Loucy (cell line): Measurements from ENCODE around the gene MARS1.

ENCODE experiments used
- H2AFZ ChIP-seq: fragments of 200-600 bp; sonication (generic); 2 replicates; pipeline ENCODE4 v1.6.0; 2016; ENCODE audit warnings: antibody characterized with exemption, mild to moderate bottlenecking, low read length, moderate library complexity
- H3F3A ChIP-seq: fragments of 200-600 bp; 2 replicates; pipeline ENCODE4 v1.6.0; 2016; ENCODE audit warnings: antibody characterized with exemption, low read depth, mild to moderate bottlenecking
- H3K27me3 ChIP-seq: fragments of 200-600 bp; sonication (generic); 2 replicates; pipeline ENCODE4 v1.6.1; 2014; ENCODE audit warnings: low read length, mild to moderate bottlenecking; ENCODE audit not compliant: insufficient read depth, poor library complexity, severe bottlenecking
- H3K36me3 ChIP-seq: fragments of 200-600 bp; sonication (generic); 2 replicates; pipeline ENCODE4 v1.6.1; 2016; ENCODE audit warnings: low read length; ENCODE audit not compliant: insufficient read depth
- H3K4me1 ChIP-seq: fragments of 200-600 bp; sonication (generic); 2 replicates; pipeline ENCODE4 v1.5.1; 2014; ENCODE audit warnings: low read length, mild to moderate bottlenecking; ENCODE audit not compliant: insufficient read depth, poor library complexity, severe bottlenecking
- H3K4me2 ChIP-seq: fragments of 200-600 bp; sonication (generic); 2 replicates; pipeline ENCODE4 v1.6.0; 2014; ENCODE audit warnings: antibody characterized with exemption, low read length, low read depth, mild to moderate bottlenecking; ENCODE audit not compliant: poor library complexity, severe bottlenecking
- H3K4me3 ChIP-seq: fragments of 200-600 bp; sonication (generic); 2 replicates; pipeline ENCODE4 v1.5.1; 2014; ENCODE audit warnings: low read length, mild to moderate bottlenecking, mixed read lengths; ENCODE audit not compliant: poor library complexity, severe bottlenecking
- H3K79me2 ChIP-seq: fragments of 200-600 bp; sonication (generic); 2 replicates; pipeline ENCODE4 v1.6.1; 2014; ENCODE audit warnings: low read length; ENCODE audit not compliant: insufficient read depth
- H3K9ac ChIP-seq: fragments of 200-600 bp; sonication (generic); 2 replicates; pipeline ENCODE4 v1.6.0; 2014; ENCODE audit warnings: mild to moderate bottlenecking, low read depth, low read length, moderate library complexity; ENCODE audit not compliant: poor library complexity, severe bottlenecking
- H3K9me2 ChIP-seq: fragments of 200-600 bp; sonication (generic); replicated peaks from 2 replicates; pipeline ENCODE4 v1.6.1; 2016; ENCODE audit warnings: low read depth, low read length, mixed read lengths
- H3K9me3 ChIP-seq: fragments of 200-600 bp; sonication (generic); 2 replicates; pipeline ENCODE4 v1.6.1; 2014; ENCODE audit warnings: mild to moderate bottlenecking, antibody characterized with exemption, low read length, low read depth; ENCODE audit not compliant: insufficient read depth
- H4K20me1 ChIP-seq: fragments of 200-600 bp; sonication (generic); 2 replicates; pipeline ENCODE4 v1.6.0; 2014; ENCODE audit warnings: antibody characterized with exemption, low read length, mild to moderate bottlenecking; ENCODE audit not compliant: insufficient read depth, poor library complexity, severe bottlenecking
- EZH2phosphoT487 ChIP-seq: fragments of 200-600 bp; IDR thresholded peaks from 2 replicates; pipeline ENCODE4 v1.6.1; 2018; ENCODE audit warnings: antibody characterized with exemption, mild to moderate bottlenecking, moderate library complexity, borderline replicate concordance
- TF ChIP-seq, protein P1 (sequence below): fragments of 200-600 bp; sonication (generic); conservative IDR thresholded peaks from 2 replicates; pipeline ENCODE4 v1.5.1; 2014; ENCODE audit warnings: mild to moderate bottlenecking, antibody characterized with exemption, low read length

Gene MARS1

DNA sequence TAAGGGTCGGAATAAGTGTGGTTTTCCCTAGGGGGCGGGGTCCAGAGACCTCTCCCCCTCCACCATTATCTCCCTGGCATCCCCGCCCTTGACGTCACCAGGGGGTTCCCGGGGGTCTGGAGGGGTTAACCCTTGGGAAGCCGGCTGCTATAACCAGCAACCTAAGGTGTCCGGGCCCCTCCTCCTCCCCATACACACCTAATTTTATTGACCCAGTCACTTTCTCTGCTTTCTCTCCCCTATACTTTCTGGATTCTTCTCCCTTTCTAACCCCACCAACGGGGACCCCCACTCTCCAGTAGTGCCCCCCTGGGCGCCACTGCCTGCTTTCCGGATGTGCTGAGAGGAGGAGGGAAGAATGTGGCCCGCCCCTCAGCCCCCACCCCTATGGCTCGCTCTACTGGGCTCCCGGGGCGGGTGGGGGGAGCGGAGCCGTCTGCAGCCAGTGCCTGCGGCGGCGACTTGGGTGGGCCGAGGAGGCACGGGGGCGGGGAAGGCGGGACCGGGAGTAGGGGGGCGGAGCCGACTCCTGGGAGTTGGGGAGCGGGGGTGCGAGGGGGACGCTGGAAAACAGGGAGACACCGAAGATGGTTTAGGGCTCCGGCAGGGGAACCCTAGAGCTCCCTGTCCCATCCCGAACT, 26.5 kb upstream of the MARS1 start:
- Histone ChIP-seq H3K4me1 (peaks cover 28% of the 10 kb centered on the region), H3K27me3 (no peaks in the 10 kb centered on the region), H2AFZ (peak overlapping the region; percentile 76), H3K36me3 (no peaks in the 10 kb centered on the region), H4K20me1 (no peaks in the 10 kb centered on the region), H3K4me2 (peak overlapping the region; percentile 82), H3K9ac (peak overlapping the region; percentile 90), H3K4me3 (peak overlapping the region; percentile 78), H3K9me2 (no peaks in the 10 kb centered on the region), H3K9me3 (no peaks in the 10 kb centered on the region), H3K79me2 (no peaks in the 10 kb centered on the region), H3F3A (peaks cover 2% of the 10 kb centered on the region; the same call in 1 of the 2 replicates)
- TF ChIP-seq EZH2phosphoT487 = no peak
- TF ChIP-seq, protein P1, sequence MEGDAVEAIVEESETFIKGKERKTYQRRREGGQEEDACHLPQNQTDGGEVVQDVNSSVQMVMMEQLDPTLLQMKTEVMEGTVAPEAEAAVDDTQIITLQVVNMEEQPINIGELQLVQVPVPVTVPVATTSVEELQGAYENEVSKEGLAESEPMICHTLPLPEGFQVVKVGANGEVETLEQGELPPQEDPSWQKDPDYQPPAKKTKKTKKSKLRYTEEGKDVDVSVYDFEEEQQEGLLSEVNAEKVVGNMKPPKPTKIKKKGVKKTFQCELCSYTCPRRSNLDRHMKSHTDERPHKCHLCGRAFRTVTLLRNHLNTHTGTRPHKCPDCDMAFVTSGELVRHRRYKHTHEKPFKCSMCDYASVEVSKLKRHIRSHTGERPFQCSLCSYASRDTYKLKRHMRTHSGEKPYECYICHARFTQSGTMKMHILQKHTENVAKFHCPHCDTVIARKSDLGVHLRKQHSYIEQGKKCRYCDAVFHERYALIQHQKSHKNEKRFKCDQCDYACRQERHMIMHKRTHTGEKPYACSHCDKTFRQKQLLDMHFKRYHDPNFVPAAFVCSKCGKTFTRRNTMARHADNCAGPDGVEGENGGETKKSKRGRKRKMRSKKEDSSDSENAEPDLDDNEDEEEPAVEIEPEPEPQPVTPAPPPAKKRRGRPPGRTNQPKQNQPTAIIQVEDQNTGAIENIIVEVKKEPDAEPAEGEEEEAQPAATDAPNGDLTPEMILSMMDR = no peak

DNA sequence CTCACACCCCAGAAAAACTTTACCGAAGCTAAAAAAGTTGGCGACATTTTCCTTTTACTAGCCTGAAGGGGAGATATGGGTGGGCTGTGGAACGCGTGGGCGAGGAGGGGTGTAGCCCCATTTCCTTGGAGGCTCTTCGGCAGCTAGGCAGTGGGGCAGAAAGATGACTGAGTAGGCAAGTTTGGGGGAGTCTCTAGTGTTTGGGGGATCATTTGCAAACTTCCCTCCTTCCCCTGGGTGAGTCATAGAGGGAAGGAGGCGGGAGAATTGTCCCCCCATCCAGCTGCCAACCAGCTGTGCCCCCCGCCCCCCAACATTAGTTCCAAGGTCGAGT, 26.0 kb upstream of the MARS1 start:
- Histone ChIP-seq H3K9me3 (no peaks in the 10 kb centered on the region), H3K36me3 (no peaks in the 10 kb centered on the region), H3K27me3 (no peaks in the 10 kb centered on the region), H4K20me1 (no peaks in the 10 kb centered on the region), H3K4me1 (peaks cover 28% of the 10 kb centered on the region), H3K9ac (peak overlapping the region; percentile 90), H3K4me2 (peak overlapping the region; percentile 82), H3K9me2 (no peaks in the 10 kb centered on the region), H3F3A (peaks cover 2% of the 10 kb centered on the region; the same call in 1 of the 2 replicates), H3K79me2 (no peaks in the 10 kb centered on the region), H3K4me3 (peak overlapping the region; percentile 78), H2AFZ (peak overlapping the region; percentile 76)
- TF ChIP-seq EZH2phosphoT487 = no peak
- TF ChIP-seq, protein P1 = no peak

DNA sequence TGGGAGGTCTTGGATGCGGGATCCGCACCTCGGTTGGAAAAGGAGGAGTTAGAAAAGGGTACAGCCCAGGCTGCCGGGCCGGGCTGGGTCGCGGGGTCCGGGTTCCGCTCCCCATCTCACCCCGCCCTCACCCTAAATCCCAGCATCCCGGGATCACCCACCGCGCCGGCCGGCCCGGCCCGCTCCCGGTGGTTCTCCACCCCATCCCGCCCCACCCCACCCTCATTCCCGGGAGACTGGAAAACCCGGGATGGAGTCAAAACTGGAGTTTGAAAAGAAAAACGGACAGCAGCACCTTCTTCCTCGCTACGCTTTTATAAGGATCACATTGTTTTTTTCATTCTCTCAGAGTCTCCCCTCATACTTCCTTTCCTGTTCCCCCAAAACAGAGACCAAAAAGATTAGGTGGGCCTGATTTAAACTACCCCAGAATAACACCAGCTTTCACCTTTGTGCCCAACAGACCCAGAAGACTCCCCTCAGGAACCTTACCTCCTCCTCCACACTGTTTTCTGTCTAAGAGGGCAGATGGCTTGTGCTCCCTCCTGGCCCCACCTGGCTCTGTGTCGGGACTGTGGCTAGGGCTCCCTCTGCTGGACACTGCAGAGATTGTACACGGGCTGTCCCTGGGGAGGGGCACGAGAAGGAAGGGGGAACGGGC, 25.5 kb upstream of the MARS1 start:
- peak overlapping the region; percentile 90 for H3K9ac ChIP-seq
- H3K27me3 ChIP-seq = no peaks in the 10 kb centered on the region

More for the DNA sequence above, 25.5 kb upstream of the MARS1 start:
- Histone ChIP-seq H3K4me2 (peak overlapping the region; percentile 82), H3K4me3 (peak overlapping the region; percentile 78), H3K79me2 (no peaks in the 10 kb centered on the region), H2AFZ (peak overlapping the region; percentile 88), H3F3A (peaks cover 2% of the 10 kb centered on the region; the same call in 1 of the 2 replicates), H3K36me3 (no peaks in the 10 kb centered on the region), H3K9me2 (no peaks in the 10 kb centered on the region), H4K20me1 (no peaks in the 10 kb centered on the region), H3K4me1 (peaks cover 28% of the 10 kb centered on the region), H3K9me3 (no peaks in the 10 kb centered on the region)
- TF ChIP-seq EZH2phosphoT487 = no peak
- TF ChIP-seq, protein P1 = peak; percentile 96
